Mucosa of descending colon (tissue), 3 donors: ENCODE results near the gene SLC37A2. TPM values are rescaled to one million over a fixed set of nuclear protein-coding genes. Genes with fewer than 3 reads are reported as not detected.

Experiments
- ATAC-seq: fragments of 200-7000 bp; cut with Tn5 transposase; one replicate; pipeline ENCODE4 v1.9.1; 2020; ENCODE audit warnings: mild to moderate bottlenecking, moderate library complexity
- DNase-seq, 3 donors: peaks; one replicate each; pipeline ENCODE4 v3.0.0-alpha.2; 2020
- H3K36me3 ChIP-seq: fragments of 200-600 bp; one replicate; pipeline ENCODE4 v1.8.0; 2021; ENCODE audit warnings: low read depth, mild to moderate bottlenecking
- H3K4me1 ChIP-seq: fragments of 200-600 bp; one replicate; pipeline ENCODE4 v1.8.0; 2021; ENCODE audit warnings: low read depth, mild to moderate bottlenecking
- H3K4me3 ChIP-seq: fragments of 200-600 bp; one replicate; pipeline ENCODE4 v1.8.0; 2021; ENCODE audit warnings: mild to moderate bottlenecking
- H3K9me3 ChIP-seq: fragments of 200-600 bp; one replicate; pipeline ENCODE4 v1.8.0; 2021; ENCODE audit warnings: mild to moderate bottlenecking
- CTCF ChIP-seq: fragments of 200-600 bp; IDR thresholded peaks from one replicate; pipeline ENCODE4 v1.8.0; 2022; ENCODE audit warnings: antibody characterized with exemption, mild to moderate bottlenecking
- intact Hi-C, 2 donors: fragments of 100-400 bp; cut with DNase I in 1 of 2; cut with micrococcal nuclease in 1 of 2; formaldehyde crosslinking; loops; one replicate each; pipeline versions ENCODE4 v1.11.0 to v1.11.1; 2022; cut with DNase I, micrococcal nuclease
- total RNA-seq, 3 donors: library from RNA; stranded (reverse); fragmentation: NEBNext Ultra II Directional in 2 of 3; extraction: Animal tissue kit (Norgen Biotek cat#: 25700) in 2 of 3; gene quantifications; one replicate each; pipeline versions ENCODE4 v1.2.1 to v1.2.4, GENCODE V29; 2021 to 2023
- donor health status: DM: no; HTN: no; CAD: no; lungs with moderate emphysema.
- donor health status: DM: no; HTN: no; CAD: no.
- donor health status: DM: no; HTN: yes; CAD: no.

The SLC37A2 gene
- total RNA-seq, 3 donors from 2014 or later, result 4.3 to 10.5 (median 6.2) TPM

DNA sequence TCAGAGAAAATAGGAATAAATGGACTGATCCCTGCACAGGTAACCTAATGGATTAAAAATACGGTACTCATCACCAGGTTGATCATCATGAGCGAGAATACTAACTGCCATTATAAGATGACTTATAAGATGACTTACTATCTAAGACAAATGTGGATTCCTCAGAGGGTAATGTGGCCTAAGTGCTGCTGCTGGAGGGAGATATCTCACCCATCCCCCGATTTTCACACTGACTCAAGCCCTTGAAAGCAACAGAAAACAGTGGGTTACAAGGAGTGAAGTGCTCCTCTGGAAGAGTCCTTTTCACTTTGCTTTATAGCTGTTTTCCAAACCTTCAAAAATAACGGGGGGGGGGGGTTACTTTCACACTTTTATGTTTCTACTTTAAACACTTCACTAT, 47.4 kb downstream of the SLC37A2 start:
- H3K4me1 ChIP-seq, result peaks cover 3% of the 10 kb centered on the region
- no peaks in the 10 kb centered on the region for H3K36me3 ChIP-seq
- H3K9me3 ChIP-seq, result no peaks in the 10 kb centered on the region
- intact Hi-C loops, result no loop called here
- TF ChIP-seq CTCF, result no peak
- no peak overlapping the region for H3K4me3 ChIP-seq
- DNase-seq (no peak), ATAC-seq (no peak)

DNA sequence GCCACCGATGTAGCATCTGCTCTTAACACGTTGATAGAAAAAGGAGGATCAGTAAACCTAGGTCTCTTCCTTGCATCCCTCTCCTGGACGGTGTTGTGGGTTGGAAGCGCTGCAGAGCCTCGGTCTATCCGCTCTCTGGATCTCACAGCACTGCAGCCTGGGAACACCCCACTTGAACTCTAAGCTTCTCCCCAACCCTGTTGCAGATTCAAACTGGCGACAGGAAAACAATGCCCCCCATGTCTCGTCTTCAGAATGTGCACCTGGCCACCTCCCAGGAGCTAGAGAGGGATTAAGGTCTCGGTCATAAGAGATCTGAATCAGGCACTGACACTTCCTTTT, 47.9 kb downstream of the SLC37A2 start:
- DNase-seq, result peak in 1 of 3 donors; percentile 14

DNA sequence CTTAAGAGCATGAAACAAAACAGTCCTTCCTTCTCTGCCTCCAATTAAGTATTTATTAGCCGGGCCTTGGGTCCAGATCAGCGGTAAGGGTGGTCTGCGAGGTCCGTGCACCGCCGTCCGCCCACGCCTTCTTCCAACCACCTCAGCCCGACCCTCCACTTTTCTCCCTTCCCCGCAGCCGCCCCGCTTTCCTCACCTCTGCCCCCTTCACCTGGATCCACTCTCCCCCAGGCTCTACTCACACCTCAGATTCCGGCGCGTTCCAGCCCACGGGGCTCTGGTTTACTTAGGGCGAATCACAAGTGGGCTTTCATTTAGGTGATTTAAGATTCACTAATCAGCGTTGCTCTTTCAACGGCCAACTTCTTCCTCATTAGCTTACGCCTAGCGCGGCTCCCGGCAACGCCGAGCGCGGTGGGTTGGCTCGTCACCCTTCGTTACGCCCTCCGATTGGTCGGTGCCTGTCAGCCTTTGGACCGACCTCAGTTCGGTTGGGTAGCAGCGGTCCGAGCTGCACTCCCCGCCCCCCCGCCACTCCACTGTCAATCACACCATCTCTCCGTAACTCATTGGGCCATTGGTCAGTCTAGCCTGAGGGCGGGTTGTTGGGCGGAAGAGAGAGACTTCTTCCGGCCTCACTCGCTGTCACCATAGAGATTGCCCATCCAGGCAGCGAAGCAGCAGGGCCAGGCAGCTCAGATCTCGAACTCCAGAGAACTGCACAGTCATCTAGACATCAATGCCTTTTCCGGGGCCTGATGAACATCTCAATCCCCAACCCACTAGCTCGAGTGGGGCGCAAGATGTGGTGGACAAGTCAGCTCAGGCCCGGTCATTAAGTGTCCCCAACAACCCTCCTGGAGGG, 48.5 kb downstream of the SLC37A2 start, which contains the start of gene TMEM218:
TSS of gene TMEM218 (minus strand) at position 284 of the 865 bp plus-strand sequence. CDS start 9,385 bp downstream, outside the sequence.
- no peaks in the 10 kb centered on the region for H3K9me3 ChIP-seq
- DNase-seq, result peak; percentile 98 to 99 (median 99)
- peak within 1 kb of the TSS; percentile 58 for H3K4me3 ChIP-seq
- intact Hi-C loops, result no loop called here
- ATAC-seq, result peak; percentile 99
- no peaks in the 10 kb centered on the region for H3K36me3 ChIP-seq
- peaks cover 3% of the 10 kb centered on the region for H3K4me1 ChIP-seq
- TF ChIP-seq CTCF, result no peak

More for the DNA sequence above, 47.9 kb downstream of the SLC37A2 start:
- peak; percentile 7 for ATAC-seq
- intact Hi-C loops, result no loop called here
- Histone ChIP-seq H3K36me3 (no peaks in the 10 kb centered on the region), H3K9me3 (no peaks in the 10 kb centered on the region), H3K4me3 (peak overlapping the region; percentile 58), H3K4me1 (peaks cover 3% of the 10 kb centered on the region)
- TF ChIP-seq CTCF, result no peak

- no peaks in the 10 kb centered on the region for H3K9me3 ChIP-seq
- H3K36me3 ChIP-seq, result no peaks in the 10 kb centered on the region
- TF ChIP-seq CTCF, result no peak
- ATAC-seq (no peak), DNase-seq (no peak)
- peaks cover 3% of the 10 kb centered on the region for H3K4me1 ChIP-seq
- intact Hi-C loops, result no loop called here
- no peak overlapping the region for H3K4me3 ChIP-seq
Measured at GRCh38 chr11:125112208-125112604, 49.1 kb downstream of the SLC37A2 start.

GRCh38 chr11:125114518-125114917, 51.4 kb downstream of the SLC37A2 start:
- H3K36me3 ChIP-seq, result no peaks in the 10 kb centered on the region
- DNase-seq, result no peak
- ATAC-seq, result no peak
- intact Hi-C loops, result no loop called here
- H3K9me3 ChIP-seq, result no peaks in the 10 kb centered on the region
- H3K4me3 ChIP-seq, result no peak overlapping the region
- H3K4me1 ChIP-seq, result peaks cover 3% of the 10 kb centered on the region
- TF ChIP-seq CTCF, result no peak
